Central memory CD8-positive, alpha-beta T cell (primary cell): ENCODE measurements around the gene PLCG2.

Source experiments
- ATAC-seq: fragments of 150-1000 bp; cut with Tn5 transposase; replicated peaks from 2 replicates; pipeline ENCODE4 v1.10.0; 2022; ENCODE audit warnings: mild to moderate bottlenecking, moderate FRiP score, moderate number of reproducible peaks; ENCODE audit not compliant: poor library complexity, severe bottlenecking; ENCODE audit errors: extremely low read depth
- DNase-seq, 2 donors: peaks; one replicate each; pipeline ENCODE4 v3.0.0; 2021; ENCODE audit warnings: low spot score in 2 of 2
- H3K27ac Mint-ChIP-seq: one replicate; pipeline ENCODE4 v1.8.0; 2022; ENCODE audit warnings: low read depth, mild to moderate bottlenecking, moderate library complexity, mixed read lengths
- H3K27me3 Mint-ChIP-seq: one replicate; pipeline ENCODE4 v1.8.0; 2022; ENCODE audit warnings: mixed read lengths
- H3K36me3 Mint-ChIP-seq: one replicate; pipeline ENCODE4 v1.8.0; 2022; ENCODE audit warnings: mild to moderate bottlenecking, moderate library complexity, mixed read lengths; ENCODE audit not compliant: insufficient read depth
- H3K4me1 Mint-ChIP-seq: one replicate; pipeline ENCODE4 v1.8.0; 2022; ENCODE audit warnings: mixed read lengths
- H3K4me3 Mint-ChIP-seq: one replicate; pipeline ENCODE4 v1.8.0; 2022; ENCODE audit warnings: mild to moderate bottlenecking, moderate library complexity, mixed read lengths
- H3K9me3 Mint-ChIP-seq: one replicate; pipeline ENCODE4 v1.8.0; 2022; ENCODE audit warnings: mixed read lengths

The PLCG2 gene

GRCh38 chr16:81832801-81833547, 53.9 kb downstream of the PLCG2 start:
- no peak for ATAC-seq
- peaks cover 11% of the 10 kb centered on the region for H3K36me3 Mint-ChIP-seq
- peak overlapping the region; percentile 77 for H3K27ac Mint-ChIP-seq
- peak overlapping the region; percentile 66 for H3K4me3 Mint-ChIP-seq
- no peaks in the 10 kb centered on the region for H3K27me3 Mint-ChIP-seq
- no peaks in the 10 kb centered on the region for H3K9me3 Mint-ChIP-seq
- DNase-seq: no peak
- H3K4me1 Mint-ChIP-seq: peaks cover 74% of the 10 kb centered on the region

GRCh38 chr16:81833751-81834150, 54.7 kb downstream of the PLCG2 start:
- Mint-ChIP-seq H3K4me3 (no peak overlapping the region), H3K4me1 (peaks cover 74% of the 10 kb centered on the region), H3K27me3 (no peaks in the 10 kb centered on the region), H3K36me3 (peaks cover 9% of the 10 kb centered on the region), H3K27ac (peak overlapping the region; percentile 77), H3K9me3 (no peaks in the 10 kb centered on the region)
- ATAC-seq (no peak), DNase-seq (no peak)

- H3K27ac Mint-ChIP-seq: peak overlapping the region; percentile 77
- peaks cover 69% of the 10 kb centered on the region for H3K4me1 Mint-ChIP-seq
- H3K9me3 Mint-ChIP-seq: no peaks in the 10 kb centered on the region
- H3K4me3 Mint-ChIP-seq: peak overlapping the region; percentile 29
- H3K27me3 Mint-ChIP-seq: no peaks in the 10 kb centered on the region
- DNase-seq: no peak
- peaks cover 9% of the 10 kb centered on the region for H3K36me3 Mint-ChIP-seq
- no peak for ATAC-seq
Observed at GRCh38 chr16:81834868-81835267, 55.8 kb downstream of the PLCG2 start.

- DNase-seq (no peak), ATAC-seq (no peak)
- peak overlapping the region; percentile 42 for H3K27ac Mint-ChIP-seq
- H3K27me3 Mint-ChIP-seq: no peaks in the 10 kb centered on the region
- peaks cover 54% of the 10 kb centered on the region for H3K4me1 Mint-ChIP-seq
- no peak overlapping the region for H3K4me3 Mint-ChIP-seq
- H3K36me3 Mint-ChIP-seq: peaks cover 6% of the 10 kb centered on the region
- no peaks in the 10 kb centered on the region for H3K9me3 Mint-ChIP-seq
Observed at GRCh38 chr16:81836279-81837054, 57.4 kb downstream of the PLCG2 start.

- DNase-seq: no peak
- no peaks in the 10 kb centered on the region for H3K9me3 Mint-ChIP-seq
- H3K4me1 Mint-ChIP-seq: peaks cover 54% of the 10 kb centered on the region
- H3K36me3 Mint-ChIP-seq: peaks cover 10% of the 10 kb centered on the region
- no peak overlapping the region for H3K4me3 Mint-ChIP-seq
- H3K27ac Mint-ChIP-seq: peak overlapping the region; percentile 5
- no peaks in the 10 kb centered on the region for H3K27me3 Mint-ChIP-seq
- ATAC-seq: no peak
Observed at GRCh38 chr16:81837312-81837751, 58.2 kb downstream of the PLCG2 start.

GRCh38 chr16:81838794-81839193, 59.7 kb downstream of the PLCG2 start:
- Mint-ChIP-seq H3K4me3 (no peak overlapping the region), H3K27ac (no peak overlapping the region), H3K9me3 (no peaks in the 10 kb centered on the region), H3K4me1 (peaks cover 63% of the 10 kb centered on the region), H3K36me3 (peaks cover 13% of the 10 kb centered on the region), H3K27me3 (no peaks in the 10 kb centered on the region)
- no peak for ATAC-seq
- DNase-seq: no peak

- H3K27me3 Mint-ChIP-seq: no peaks in the 10 kb centered on the region
- H3K4me1 Mint-ChIP-seq: peaks cover 40% of the 10 kb centered on the region
- H3K36me3 Mint-ChIP-seq: peaks cover 15% of the 10 kb centered on the region
- H3K4me3 Mint-ChIP-seq: peak overlapping the region; percentile 79
- DNase-seq: peak in 1 of 2 donors; percentile 73
- H3K9me3 Mint-ChIP-seq: no peaks in the 10 kb centered on the region
- peak; percentile 85 for ATAC-seq
- H3K27ac Mint-ChIP-seq: peak overlapping the region; percentile 94
Observed at GRCh38 chr16:81841722-81842121, 62.6 kb downstream of the PLCG2 start.

- Mint-ChIP-seq H3K9me3 (no peaks in the 10 kb centered on the region), H3K36me3 (peaks cover 15% of the 10 kb centered on the region), H3K4me1 (peaks cover 31% of the 10 kb centered on the region), H3K27me3 (no peaks in the 10 kb centered on the region), H3K27ac (peak overlapping the region; percentile 94), H3K4me3 (peak overlapping the region; percentile 79)
- no peak for ATAC-seq
- DNase-seq: no peak
Observed at GRCh38 chr16:81842564-81843242, 63.6 kb downstream of the PLCG2 start.

- ATAC-seq (no peak), DNase-seq (no peak)
- Mint-ChIP-seq H3K9me3 (no peaks in the 10 kb centered on the region), H3K4me1 (peaks cover 35% of the 10 kb centered on the region), H3K36me3 (peaks cover 15% of the 10 kb centered on the region), H3K27me3 (no peaks in the 10 kb centered on the region), H3K4me3 (peak overlapping the region; percentile 79), H3K27ac (peak overlapping the region; percentile 94)
Observed at GRCh38 chr16:81843243-81843582, 64.1 kb downstream of the PLCG2 start.

GRCh38 chr16:81843683-81844082, 64.6 kb downstream of the PLCG2 start:
- Mint-ChIP-seq H3K9me3 (no peaks in the 10 kb centered on the region), H3K4me3 (peak overlapping the region; percentile 79), H3K27me3 (no peaks in the 10 kb centered on the region), H3K27ac (peak overlapping the region; percentile 94), H3K4me1 (peaks cover 40% of the 10 kb centered on the region), H3K36me3 (peaks cover 15% of the 10 kb centered on the region)
- ATAC-seq (no peak), DNase-seq (no peak)

GRCh38 chr16:81846105-81846504, 67.0 kb downstream of the PLCG2 start:
- Mint-ChIP-seq H3K27ac (no peak overlapping the region), H3K9me3 (no peaks in the 10 kb centered on the region), H3K36me3 (peaks cover 20% of the 10 kb centered on the region), H3K4me3 (no peak overlapping the region), H3K27me3 (no peaks in the 10 kb centered on the region), H3K4me1 (peaks cover 59% of the 10 kb centered on the region)
- DNase-seq: no peak
- no peak for ATAC-seq

- DNase-seq: no peak
- H3K9me3 Mint-ChIP-seq: no peaks in the 10 kb centered on the region
- H3K27me3 Mint-ChIP-seq: no peaks in the 10 kb centered on the region
- peak overlapping the region; percentile 45 for H3K27ac Mint-ChIP-seq
- peaks cover 10% of the 10 kb centered on the region for H3K36me3 Mint-ChIP-seq
- no peak for ATAC-seq
- H3K4me1 Mint-ChIP-seq: peaks cover 49% of the 10 kb centered on the region
- H3K4me3 Mint-ChIP-seq: no peak overlapping the region
Observed at GRCh38 chr16:81848306-81848853, 69.3 kb downstream of the PLCG2 start.
